GM19043 (cell line): ENCODE results near the gene PLOD2.

ENCODE experiments used
- ATAC-seq: cut with Tn5 transposase; IDR thresholded peaks from one replicate; pipeline ENCODE4 v1.9.1; 2021; ENCODE audit warnings: low read depth; ENCODE audit not compliant: unreplicated experiment

Gene PLOD2

GRCh38 chr3:146160964-146161662, at the start of gene PLOD2:
PLOD2 (minus strand) TSS chr3:146161184; CDS start chr3:146160989, 195 bp downstream.
- peak; percentile 44 for ATAC-seq

DNA sequence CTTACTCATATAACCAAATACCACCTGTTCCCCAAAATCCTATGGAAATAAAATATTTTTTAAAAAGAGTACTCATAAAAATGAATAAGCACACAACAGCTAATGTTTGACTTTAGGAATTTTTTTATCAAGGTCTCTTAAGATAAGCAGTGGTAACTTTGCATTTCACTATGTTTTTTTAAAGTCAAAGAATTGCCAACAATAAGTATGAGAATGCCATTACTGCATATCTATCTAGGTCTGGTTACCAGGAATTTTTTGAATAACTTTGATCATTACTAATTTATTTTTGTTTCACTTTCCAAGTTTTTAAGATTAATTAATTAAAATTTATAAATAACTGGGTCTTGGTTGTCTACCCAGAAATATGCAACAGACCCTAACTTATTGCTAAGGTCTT, 48.4 kb upstream of the PLOD2 start:
- ATAC-seq: no peak

DNA sequence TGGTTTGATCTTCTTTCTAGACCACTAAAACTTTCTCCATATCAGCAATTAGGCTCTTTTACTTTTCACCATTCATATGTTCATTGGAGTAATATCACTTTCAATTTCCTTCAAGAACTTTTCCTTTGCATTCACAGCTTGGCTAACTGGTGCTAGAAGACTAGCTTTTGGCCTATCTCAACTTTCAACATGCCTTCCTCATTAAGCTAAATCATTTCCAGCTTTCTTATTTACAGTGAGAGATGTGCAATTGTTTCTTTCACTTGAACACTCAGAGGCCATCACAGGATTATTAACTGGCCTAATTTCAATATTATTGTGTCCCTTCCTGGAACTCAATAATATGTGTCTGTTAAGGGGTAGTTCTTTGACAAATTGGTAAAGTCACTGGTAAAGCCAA, 42.8 kb upstream of the PLOD2 start:
- no peak for ATAC-seq

DNA sequence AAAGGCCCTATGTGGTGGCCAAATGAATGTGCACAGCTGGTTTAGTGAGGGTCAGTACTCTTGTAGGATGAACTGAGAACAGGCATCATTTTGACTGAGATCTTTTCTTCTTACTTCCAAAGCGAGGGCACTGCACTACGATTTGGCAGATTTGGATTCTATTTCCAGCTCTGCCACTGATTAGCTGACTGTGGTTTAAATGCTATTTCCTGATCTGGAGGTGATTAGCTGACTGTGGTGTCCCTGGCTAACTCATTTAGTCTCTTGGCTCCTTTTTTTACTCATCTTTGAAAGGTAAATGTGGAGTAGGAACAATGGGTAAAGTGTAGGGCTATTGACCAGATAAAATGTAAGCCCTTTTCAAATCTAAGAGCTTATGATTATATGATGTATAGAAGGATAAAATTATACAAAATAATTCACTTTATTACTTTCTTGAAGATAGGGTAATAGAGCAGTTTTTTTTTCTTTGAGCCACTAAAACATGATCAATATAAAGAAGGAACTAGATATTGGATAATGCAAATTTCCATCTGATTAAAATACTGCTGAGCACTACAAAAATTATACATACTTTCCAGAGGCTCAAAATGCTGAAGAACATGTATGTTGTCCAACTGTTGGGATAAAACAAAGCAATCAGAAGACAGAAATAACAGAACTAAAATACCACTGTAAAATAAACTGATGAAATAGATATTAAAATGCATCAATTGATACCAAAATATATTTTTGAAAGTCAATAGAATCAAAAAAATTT, 39.7 kb upstream of the PLOD2 start:
- no peak for ATAC-seq

DNA sequence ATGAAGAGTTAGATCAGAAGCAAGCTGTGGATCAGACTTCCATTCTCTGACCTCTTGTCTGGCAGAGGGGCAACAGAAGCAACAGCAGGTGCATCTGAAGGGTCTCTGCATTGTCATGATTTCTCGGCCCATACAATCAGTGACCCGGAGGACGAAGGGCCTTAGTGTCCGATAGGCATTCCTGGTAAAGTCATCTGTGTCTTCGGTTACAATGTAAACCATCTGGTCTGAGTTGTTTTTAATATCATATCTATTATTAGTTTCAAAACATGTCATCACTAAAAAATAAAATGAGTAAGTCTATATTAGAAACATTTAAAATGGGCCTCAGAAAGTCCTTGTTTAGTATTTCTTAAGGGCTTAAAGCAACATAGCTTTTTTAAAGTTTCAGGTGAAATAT, 38.8 kb upstream of the PLOD2 start:
- no peak for ATAC-seq

- no peak for ATAC-seq
These were observed 35.8 kb upstream of the PLOD2 start for GRCh38 chr3:146196789-146197188.

DNA sequence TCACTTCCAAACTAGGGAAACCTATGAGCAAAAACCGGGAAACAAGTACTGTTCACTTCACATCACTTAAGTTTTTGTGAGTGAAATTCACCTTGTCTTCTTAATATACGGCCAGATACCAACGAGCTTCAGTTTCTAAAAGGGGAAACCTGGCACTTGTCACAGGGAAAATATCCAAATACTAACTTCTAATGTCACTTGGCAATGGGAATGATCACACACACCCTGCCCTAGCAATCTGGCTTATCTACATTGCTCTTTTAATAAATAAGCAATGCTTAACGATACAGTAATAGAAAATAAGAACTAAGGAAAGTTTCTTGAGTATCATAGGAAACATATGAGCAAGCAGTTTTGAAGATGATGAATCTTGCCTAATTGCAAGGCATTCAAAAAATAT, 34.6 kb upstream of the PLOD2 start:
- no peak for ATAC-seq

GRCh38 chr3:146195030-146195429, 34.0 kb upstream of the PLOD2 start:
- ATAC-seq: no peak

DNA sequence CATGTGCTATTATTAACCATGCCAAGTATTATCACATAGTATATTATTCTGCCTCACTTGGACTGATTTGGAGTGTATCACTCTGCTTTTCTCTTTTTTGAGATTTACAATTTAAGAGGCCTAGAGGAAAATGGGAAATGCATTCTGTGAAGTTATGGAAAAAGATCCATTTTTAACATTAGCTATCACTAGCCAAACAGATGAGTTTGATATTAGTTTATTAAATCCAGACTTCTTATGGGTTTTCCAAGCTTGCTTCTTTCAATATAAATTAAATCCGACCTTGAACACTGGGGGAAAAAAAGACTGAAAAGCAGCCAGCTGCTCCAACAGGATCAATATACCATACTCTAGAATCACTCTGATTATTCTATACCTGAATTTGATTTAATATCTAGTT, 30.1 kb upstream of the PLOD2 start:
- no peak for ATAC-seq

GRCh38 chr3:146189519-146190173, 28.7 kb upstream of the PLOD2 start:
- ATAC-seq: peak; percentile 91

- ATAC-seq: no peak
These were observed 26.5 kb upstream of the PLOD2 start for GRCh38 chr3:146187334-146187950.

DNA sequence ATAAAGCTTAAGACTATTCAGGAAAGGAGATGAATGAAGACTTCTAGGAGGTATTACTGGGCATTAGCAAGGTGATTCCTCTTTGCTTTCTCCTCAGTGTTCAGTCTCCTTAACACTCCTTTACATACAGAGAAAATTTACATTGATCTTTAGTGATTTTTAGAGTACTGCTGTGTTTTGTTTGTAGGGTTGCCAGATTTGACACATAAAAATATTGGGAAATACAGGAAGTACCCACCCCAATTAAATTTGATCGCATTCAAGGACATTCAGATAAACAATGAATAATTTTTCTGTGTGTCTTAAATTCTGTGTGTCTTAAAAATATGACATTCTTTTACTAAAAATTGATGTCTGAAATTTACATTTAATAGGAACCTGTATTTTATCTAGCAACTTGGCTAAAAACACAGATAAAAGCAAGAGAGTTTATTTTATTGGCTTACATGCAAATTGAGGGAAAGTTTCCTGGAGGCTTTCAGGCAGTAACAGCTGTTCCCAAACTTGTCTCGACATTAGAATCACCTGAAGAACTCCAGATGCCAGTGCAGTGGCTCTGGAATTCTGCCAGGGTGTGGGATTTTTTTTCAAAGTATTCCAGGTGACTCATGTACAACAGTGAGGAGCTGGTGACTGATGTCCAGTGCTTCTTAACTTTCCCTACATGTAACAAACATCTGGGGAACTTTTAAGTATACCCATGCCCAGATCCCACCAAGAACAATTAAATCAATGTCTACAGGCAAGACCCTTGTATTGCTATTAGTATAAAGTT, 23.4 kb upstream of the PLOD2 start:
- ATAC-seq: no peak

- ATAC-seq: no peak
These were observed 20.2 kb upstream of the PLOD2 start for GRCh38 chr3:146181216-146181615.

DNA sequence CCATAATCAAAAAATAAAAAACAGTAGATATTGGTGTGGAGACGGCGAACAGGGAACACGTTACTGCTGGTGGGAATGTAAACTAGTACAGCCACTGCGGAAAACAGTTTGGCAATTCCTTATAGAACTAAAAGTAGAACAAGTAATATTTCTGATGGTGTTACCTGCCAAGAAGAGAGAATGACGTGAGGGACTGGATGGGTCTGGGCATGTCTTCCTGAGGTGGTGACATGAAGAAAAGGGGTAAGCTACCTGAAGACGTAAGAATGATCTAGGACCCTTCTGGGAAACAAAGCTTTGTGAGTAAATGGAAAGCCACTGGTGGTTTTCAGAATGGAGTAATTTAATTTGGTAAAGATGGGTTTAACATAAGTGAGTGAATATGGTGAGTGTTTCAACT, 19.4 kb upstream of the PLOD2 start:
- ATAC-seq: no peak

DNA sequence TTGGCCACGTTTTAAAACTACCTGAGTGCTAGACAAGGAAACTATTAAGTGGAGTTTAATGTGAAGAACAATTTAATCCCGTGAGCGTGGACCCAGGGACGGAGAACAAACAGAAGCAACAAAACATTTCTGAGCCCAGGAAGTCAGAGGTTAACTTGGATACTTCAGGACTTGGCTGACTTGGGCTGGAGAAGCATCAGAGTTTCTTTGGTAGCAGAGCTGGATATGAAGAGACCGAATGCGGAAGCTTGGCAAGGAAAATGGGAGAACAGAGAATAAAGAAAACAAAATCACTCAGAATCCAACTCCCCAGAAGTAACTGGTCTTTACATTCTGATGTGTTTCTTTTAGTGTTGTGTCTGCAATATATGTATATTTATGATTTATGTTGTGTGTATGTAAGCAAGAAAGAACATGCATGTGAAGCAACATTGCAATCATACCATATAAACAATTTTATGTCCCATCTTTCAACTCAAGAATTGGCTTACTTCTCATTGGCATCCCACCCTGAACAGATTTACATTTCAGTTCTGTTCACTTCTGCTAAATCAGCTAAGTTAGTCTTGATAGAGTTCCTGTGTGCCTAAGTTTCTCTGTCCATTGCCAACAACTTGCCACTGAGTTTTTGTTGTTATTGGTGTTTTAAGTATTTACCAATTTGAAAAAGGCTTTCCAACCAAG, 17.2 kb upstream of the PLOD2 start:
- ATAC-seq: no peak

DNA sequence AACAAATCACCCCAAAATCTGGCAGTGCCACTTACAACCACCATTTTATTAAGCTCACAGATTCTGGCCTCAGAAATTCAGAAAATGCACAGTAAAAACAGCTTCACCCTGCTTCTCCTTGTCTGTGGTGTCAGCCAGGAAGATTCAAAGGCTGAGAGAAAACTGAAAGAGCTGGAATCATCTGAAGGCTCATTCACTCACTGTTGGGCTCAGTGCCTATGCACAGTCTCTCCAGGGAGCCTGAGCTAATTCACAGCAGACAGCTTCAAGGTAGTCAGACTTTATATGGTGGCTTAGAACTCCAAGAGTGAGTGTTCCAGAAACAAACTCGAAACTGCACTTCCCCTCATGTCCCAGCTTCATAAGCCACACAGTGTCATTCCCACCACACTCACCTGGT, 16.5 kb upstream of the PLOD2 start:
- ATAC-seq: no peak

DNA sequence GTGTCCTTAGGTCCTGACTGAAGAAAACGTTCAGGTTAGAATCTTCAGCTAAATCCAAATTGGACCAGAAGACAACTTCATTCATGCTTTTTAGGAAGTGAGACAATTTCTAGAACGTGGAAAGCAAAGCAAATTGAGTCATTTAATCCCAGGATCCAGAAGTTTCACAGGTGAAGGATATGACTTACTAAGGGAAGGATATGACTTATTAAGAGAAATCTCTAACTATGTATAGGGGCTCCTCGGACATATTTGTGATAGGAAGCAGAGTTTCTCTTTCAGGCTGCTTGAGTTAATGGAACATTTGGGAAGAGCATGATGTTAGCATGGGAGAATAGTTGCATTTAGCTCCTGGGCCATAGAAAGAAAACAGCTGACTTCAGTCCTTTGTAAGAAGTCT, 16.1 kb upstream of the PLOD2 start:
- no peak for ATAC-seq

DNA sequence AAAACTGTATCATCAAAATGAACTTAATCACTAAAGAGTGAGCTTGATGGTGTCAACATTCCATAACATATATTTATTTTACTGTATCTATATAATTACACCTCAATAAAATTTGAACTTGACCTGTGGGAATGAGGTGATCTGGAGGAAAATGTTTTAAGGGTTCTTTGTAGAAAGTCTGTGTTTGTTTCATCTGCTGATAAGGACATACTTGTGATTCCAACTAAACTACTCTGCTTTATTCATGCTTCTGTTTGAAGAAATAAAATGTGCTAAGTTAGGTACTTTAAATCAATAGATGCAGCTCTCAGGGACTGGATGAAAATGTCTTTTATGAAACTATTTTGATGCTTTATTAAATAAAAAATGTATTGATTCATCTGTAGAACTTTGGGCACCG, 11.6 kb upstream of the PLOD2 start:
- ATAC-seq: no peak

DNA sequence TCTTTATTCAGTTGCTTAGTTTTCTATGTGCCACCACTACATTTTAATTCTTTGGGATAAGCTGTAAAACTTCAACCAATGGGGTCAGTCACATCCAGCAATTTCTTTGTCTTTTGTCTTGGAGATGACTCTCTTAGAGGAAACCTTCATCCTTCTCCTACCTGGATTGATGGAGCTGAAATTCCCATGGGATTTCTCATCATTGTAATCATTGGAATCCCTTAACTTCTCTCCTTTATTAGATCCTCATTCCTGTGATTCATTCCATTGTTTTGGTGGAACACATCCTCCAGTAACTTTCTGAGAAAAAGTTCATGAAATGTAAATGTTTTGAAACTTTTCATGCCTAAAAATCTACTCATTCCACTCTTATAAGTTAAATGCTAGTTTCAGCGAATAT, 9.6 kb upstream of the PLOD2 start:
- ATAC-seq: no peak

GRCh38 chr3:146169891-146170290, 8.9 kb upstream of the PLOD2 start:
- ATAC-seq: no peak
